ENCODE results near the gene DND1.
A peak's percentile ranks its signal among the peaks of the same experiment; 100 is the strongest.
"Not testable (repeated sequence)": the region's sequence is repeated elsewhere in the genome, so short reads cannot be mapped to it uniquely, and the experiment has no call there.

DND1 gene

GRCh38 chr5:140673187-140673976, at the start of gene DND1:
DND1 (minus strand) TSS chr5:140673576; CDS start chr5:140673542, 34 bp downstream.
- DNase-seq (ENCODE audit: low read depth): no peak

GRCh38 chr5:140721395-140721794, 48.0 kb upstream of the DND1 start:
- DNase-seq (ENCODE audit: low read depth): not testable (repeated sequence)

GRCh38 chr5:140720738-140721137, 47.4 kb upstream of the DND1 start:
- not testable (repeated sequence) for DNase-seq (ENCODE audit: low read depth)

- DNase-seq (ENCODE audit: low read depth): no peak
Measured at GRCh38 chr5:140718266-140718592, 44.9 kb upstream of the DND1 start.

- DNase-seq (ENCODE audit: low read depth): not testable (repeated sequence)
Measured at GRCh38 chr5:140716238-140716637, 42.9 kb upstream of the DND1 start.

- DNase-seq (ENCODE audit: low read depth): no peak
Measured at GRCh38 chr5:140713562-140714094, 40.3 kb upstream of the DND1 start.

- no peak for DNase-seq (ENCODE audit: low read depth)
Measured at GRCh38 chr5:140711794-140712193, 38.4 kb upstream of the DND1 start.

- DNase-seq (ENCODE audit: low read depth): peak; percentile 72
Measured at GRCh38 chr5:140710899-140711552, 37.6 kb upstream of the DND1 start.

- not testable (repeated sequence) for DNase-seq (ENCODE audit: low read depth)
Measured at GRCh38 chr5:140708787-140709186, 35.4 kb upstream of the DND1 start.

GRCh38 chr5:140707812-140708211, 34.4 kb upstream of the DND1 start:
- no peak for DNase-seq (ENCODE audit: low read depth)

- DNase-seq (ENCODE audit: low read depth): peak; percentile 85
Measured at GRCh38 chr5:140700177-140701144, 27.1 kb upstream of the DND1 start, which contains the start of gene ZMAT2. ZMAT2 (plus strand) TSS chr5:140700447; CDS start chr5:140700461, 14 bp downstream.

GRCh38 chr5:140696891-140697492, 23.6 kb upstream of the DND1 start:
- DNase-seq (ENCODE audit: low read depth): no peak

- no peak for DNase-seq (ENCODE audit: low read depth)
Measured at GRCh38 chr5:140694276-140694675, 20.9 kb upstream of the DND1 start.

GRCh38 chr5:140690941-140691924, 17.9 kb upstream of the DND1 start, which contains the start of the genes HARS1 and HARS2:
HARS1 (minus strand) TSS chr5:140691370; CDS start chr5:140691304, 66 bp downstream.
HARS2 (plus strand) TSS chr5:140691455; CDS start chr5:140691649, 194 bp downstream.
- DNase-seq (ENCODE audit: low read depth): peak; percentile 75

- no peak for DNase-seq (ENCODE audit: low read depth)
Measured at GRCh38 chr5:140690376-140690932, 17.1 kb upstream of the DND1 start.

GRCh38 chr5:140678993-140679392, 5.6 kb upstream of the DND1 start:
- no peak for DNase-seq (ENCODE audit: low read depth)

GRCh38 chr5:140677947-140678346, 4.6 kb upstream of the DND1 start:
- no peak for DNase-seq (ENCODE audit: low read depth)

- DNase-seq (ENCODE audit: low read depth): no peak
Measured at GRCh38 chr5:140674629-140675028, 1.3 kb upstream of the DND1 start.

- no peak for DNase-seq (ENCODE audit: low read depth)
Measured at GRCh38 chr5:140674211-140674610, 835 bp upstream of the DND1 start.

All from activated T-helper 1 cell treated with Interleukin-2 at 50 U/mL for 16 hours (primary cell).